Measurements from ENCODE around the gene ARID5B. TPM values are rescaled to one million over a fixed set of nuclear protein-coding genes. Genes with fewer than 3 reads are reported as not detected.

ARID5B gene
- polyA plus RNA-seq, 1 of the 3 experiments (the other 2 are of a cell fraction): 10.9 TPM

GRCh38 chr10:62071846-62072281 lies 170.4 kb downstream of the ARID5B start:
- 85% methylated on average over 4 of the region's 6 CpGs for WGBS (ENCODE audit: low lambda C conversion rate)
- Histone ChIP-seq H3K27ac (ENCODE audit: low read depth in 2 of 2, low read length in 1 of 2) (peak overlapping the region in 1 of 2 experiments; percentile 71; a peak in 1 of 4 replicates), H3K36me3 (replicated peaks in 1 of 2; ENCODE audit: control insufficient read depth in 1 of 2, insufficient read depth in 2 of 2, low read length in 1 of 2) (peaks cover 71 to 72% of the 10 kb centered on the region in 2 experiments), H3K9ac (no peak overlapping the region), H3K27me3 (ENCODE audit: insufficient read depth) (no peaks in the 10 kb centered on the region), H3K79me2 (ENCODE audit: insufficient read depth) (peaks cover 69% of the 10 kb centered on the region), H3K9me2 (no peaks in the 10 kb centered on the region), H2AFZ (ENCODE audit: low read depth) (no peak overlapping the region), H3K4me3 (ENCODE audit: low read depth in 2 of 2, low read length in 1 of 2) (no peak overlapping the region), H4K20me1 (ENCODE audit: insufficient read depth) (no peaks in the 10 kb centered on the region), H3K9me3 (no peaks in the 10 kb centered on the region), H3K4me1 (ENCODE audit: control insufficient read depth in 1 of 2, insufficient read depth in 2 of 2, low read depth in 1 of 2, low read length in 1 of 2) (peaks cover 18 to 66% of the 10 kb centered on the region in 2 experiments), H3F3A (replicated peaks; ENCODE audit: insufficient read depth) (peaks cover 40% of the 10 kb centered on the region), H3K4me2 (no peak overlapping the region)
- TF ChIP-seq MEF2A (IDR thresholded peaks at IDR 0.05; ENCODE audit: borderline replicate concordance, low read depth) (peak; percentile 78), RCOR1 (IDR thresholded peaks at IDR 0.05; ENCODE audit: low read length) (no peak), MAX (IDR thresholded peaks at IDR 0.05; ENCODE audit: low read depth) (no peak), RXRA (IDR thresholded peaks at IDR 0.05; ENCODE audit: borderline replicate concordance, low read depth) (no peak), REST (IDR thresholded peaks at IDR 0.05; ENCODE audit: low read depth, low read length) (no peak), JUND (IDR thresholded peaks at IDR 0.05) (peak; percentile 38; the same call in 1 of the 2 replicates), FOSL2 (IDR thresholded peaks at IDR 0.05; ENCODE audit: borderline replicate concordance, low read depth) (peak; percentile 53)
- DNase-seq: no peak
- ChIA-PET CTCF (interaction anchor here (1.2 to 1.6 kb wide), 3 partner anchors 9 to 522 kb away, joined by 3 to 6 read pairs (median 3); no protein-coding TSS in a partner anchor), POLR2A (no interaction called here)

GRCh38 chr10:62072901-62073300 lies 171.4 kb downstream of the ARID5B start:
- CTCF ChIA-PET: interaction anchor here (0.9 to 1.3 kb wide), 3 partner anchors 13 to 521 kb away, joined by 3 to 4 read pairs (median 3); no protein-coding TSS in a partner anchor
- Histone ChIP-seq H3K4me3 (ENCODE audit: low read depth in 2 of 2, low read length in 1 of 2) (no peak overlapping the region), H3K9me3 (no peaks in the 10 kb centered on the region), H3K27ac (ENCODE audit: low read depth in 2 of 2, low read length in 1 of 2) (peak overlapping the region; percentile 71 to 87), H3K79me2 (ENCODE audit: insufficient read depth) (peaks cover 66% of the 10 kb centered on the region), H3K4me1 (ENCODE audit: control insufficient read depth in 1 of 2, insufficient read depth in 2 of 2, low read depth in 1 of 2, low read length in 1 of 2) (peaks cover 18 to 73% of the 10 kb centered on the region in 2 experiments), H2AFZ (ENCODE audit: low read depth) (no peak overlapping the region), H3K27me3 (ENCODE audit: insufficient read depth) (no peaks in the 10 kb centered on the region), H3K9ac (no peak overlapping the region), H3K9me2 (no peaks in the 10 kb centered on the region), H4K20me1 (ENCODE audit: insufficient read depth) (no peaks in the 10 kb centered on the region), H3F3A (replicated peaks; ENCODE audit: insufficient read depth) (peaks cover 41% of the 10 kb centered on the region), H3K36me3 (replicated peaks in 1 of 2; ENCODE audit: control insufficient read depth in 1 of 2, insufficient read depth in 2 of 2, low read length in 1 of 2) (peaks cover 62 to 67% of the 10 kb centered on the region in 2 experiments), H3K4me2 (peak overlapping the region; percentile 4; the same call in 1 of the 2 replicates)
- no peak for DNase-seq
- 94% methylated on average over 2 of the region's 2 CpGs for WGBS (ENCODE audit: low lambda C conversion rate)
- POLR2A ChIA-PET: no interaction called here
- TF ChIP-seq FOSL2 (IDR thresholded peaks at IDR 0.05; ENCODE audit: borderline replicate concordance, low read depth) (no peak), RXRA (IDR thresholded peaks at IDR 0.05; ENCODE audit: borderline replicate concordance, low read depth) (no peak), CHD2 (IDR thresholded peaks at IDR 0.05; ENCODE audit: low read length, partially characterized antibody) (no peak), RAD21 (IDR thresholded peaks at IDR 0.05; ENCODE audit: low read length) (no peak), RFX5 (IDR thresholded peaks at IDR 0.05; ENCODE audit: low read length) (no peak), TCF12 (IDR thresholded peaks at IDR 0.05) (no peak), JUND (IDR thresholded peaks at IDR 0.05) (no peak), USF2 (IDR thresholded peaks at IDR 0.05; ENCODE audit: borderline replicate concordance, low read depth, low read length) (no peak), USF1 (IDR thresholded peaks at IDR 0.05; ENCODE audit: borderline replicate concordance, low read depth) (no peak), GABPA (IDR thresholded peaks at IDR 0.05; ENCODE audit: low read depth) (no peak), IRF3 (IDR thresholded peaks at IDR 0.05; ENCODE audit: low read depth, low read length) (no peak), POLR2AphosphoS5 (IDR thresholded peaks at IDR 0.05; ENCODE audit: low read depth, low read length) (no peak), YY1 (IDR thresholded peaks at IDR 0.05; ENCODE audit: low read depth) (no peak), RCOR1 (IDR thresholded peaks at IDR 0.05; ENCODE audit: low read length) (no peak), NRF1 (IDR thresholded peaks at IDR 0.05; ENCODE audit: low read depth, low read length) (no peak), MAX (IDR thresholded peaks at IDR 0.05; ENCODE audit: low read depth) (no peak)
